Lower leg skin (tissue), 3 donors: ENCODE measurements around the gene FGF3.

Source experiments
- POLR2A ChIP-seq, 2 donors: fragments of 450-650 bp; IDR thresholded peaks; one replicate each; pipeline ENCODE4 v1.6.1; 2016 to 2017; ENCODE audit warnings: antibody characterized with exemption in 2 of 2, mild to moderate bottlenecking in 1 of 2, moderate library complexity in 1 of 2
- TF ChIP-seq, protein P1 (sequence below), 3 donors: fragments of 450-650 bp; IDR thresholded peaks; one replicate each; pipeline ENCODE4 v1.5.1; 2016; ENCODE audit warnings: antibody characterized with exemption in 3 of 3, mild to moderate bottlenecking in 3 of 3, moderate library complexity in 2 of 3

DNA sequence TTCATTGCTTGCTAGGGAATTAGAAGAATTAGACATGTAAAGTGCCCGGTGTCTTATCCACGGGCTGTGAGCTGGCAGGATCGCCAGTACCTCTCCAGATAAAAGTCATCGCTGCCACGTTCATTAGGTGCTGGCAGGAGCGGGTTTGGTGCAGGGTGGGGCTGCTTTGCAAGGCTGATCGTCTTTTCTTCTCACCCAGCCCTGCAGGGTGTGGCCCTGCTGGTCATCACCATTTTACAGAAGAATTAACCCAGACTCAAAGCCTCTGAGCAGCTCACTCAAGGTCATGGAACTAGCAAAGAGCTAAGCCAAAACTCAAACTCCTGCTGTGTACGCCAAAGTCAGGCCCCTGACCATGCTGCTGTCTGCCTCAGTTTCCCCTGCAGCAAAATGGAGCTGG, 38.0 kb downstream of the FGF3 start:
- TF ChIP-seq, protein P1, sequence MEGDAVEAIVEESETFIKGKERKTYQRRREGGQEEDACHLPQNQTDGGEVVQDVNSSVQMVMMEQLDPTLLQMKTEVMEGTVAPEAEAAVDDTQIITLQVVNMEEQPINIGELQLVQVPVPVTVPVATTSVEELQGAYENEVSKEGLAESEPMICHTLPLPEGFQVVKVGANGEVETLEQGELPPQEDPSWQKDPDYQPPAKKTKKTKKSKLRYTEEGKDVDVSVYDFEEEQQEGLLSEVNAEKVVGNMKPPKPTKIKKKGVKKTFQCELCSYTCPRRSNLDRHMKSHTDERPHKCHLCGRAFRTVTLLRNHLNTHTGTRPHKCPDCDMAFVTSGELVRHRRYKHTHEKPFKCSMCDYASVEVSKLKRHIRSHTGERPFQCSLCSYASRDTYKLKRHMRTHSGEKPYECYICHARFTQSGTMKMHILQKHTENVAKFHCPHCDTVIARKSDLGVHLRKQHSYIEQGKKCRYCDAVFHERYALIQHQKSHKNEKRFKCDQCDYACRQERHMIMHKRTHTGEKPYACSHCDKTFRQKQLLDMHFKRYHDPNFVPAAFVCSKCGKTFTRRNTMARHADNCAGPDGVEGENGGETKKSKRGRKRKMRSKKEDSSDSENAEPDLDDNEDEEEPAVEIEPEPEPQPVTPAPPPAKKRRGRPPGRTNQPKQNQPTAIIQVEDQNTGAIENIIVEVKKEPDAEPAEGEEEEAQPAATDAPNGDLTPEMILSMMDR (IDR thresholded peaks at IDR 0.05) = no peak
- TF ChIP-seq POLR2A (IDR thresholded peaks at IDR 0.05) = no peak
